SK-MEL-5 (cell line): ENCODE results near the gene LIME1. TPM values are rescaled to one million over a fixed set of nuclear protein-coding genes. Genes with fewer than 3 reads are reported as not detected.

Experiments
- DNase-seq: peaks from one replicate; pipeline ENCODE4 v3.0.0-alpha.2; 2016; ENCODE audit warnings: low read depth, low spot score
- in situ Hi-C: cut with HindIII; loops from 2 replicates; pipeline ENCODE4 v1.10.0; 2016; ENCODE audit warnings: low sequenced_read_pairs, high pct_unique_total_duplicates, low pct_unique_long_range_greater_than_20kb
- polyA plus RNA-seq, 2 experiments: library from polyadenylated mRNA; depleted of rRNA; stranded (reverse); fragments of >200 nt; gene quantifications; 2 replicates each; pipeline ENCODE4 v1.2.3, GENCODE V29; 2015
- total RNA-seq: library from RNA; depleted of rRNA; stranded (reverse); fragments of >200 nt; shearing (Covaris generic); gene quantifications from 2 replicates; pipeline ENCODE4 v1.2.3, GENCODE V29; 2014; rRNA removed

Gene LIME1, protein sequence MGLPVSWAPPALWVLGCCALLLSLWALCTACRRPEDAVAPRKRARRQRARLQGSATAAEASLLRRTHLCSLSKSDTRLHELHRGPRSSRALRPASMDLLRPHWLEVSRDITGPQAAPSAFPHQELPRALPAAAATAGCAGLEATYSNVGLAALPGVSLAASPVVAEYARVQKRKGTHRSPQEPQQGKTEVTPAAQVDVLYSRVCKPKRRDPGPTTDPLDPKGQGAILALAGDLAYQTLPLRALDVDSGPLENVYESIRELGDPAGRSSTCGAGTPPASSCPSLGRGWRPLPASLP
- 2.1 and 3.3 TPM in 2 replicates for total RNA-seq
- polyA plus RNA-seq (2015; cell fraction: cytosol; rRNA removed), result 8.5 and 17.3 TPM in 2 replicates
- polyA plus RNA-seq (2015; cell fraction: nucleus; rRNA removed), result 170 and 207 TPM in 2 replicates

DNA sequence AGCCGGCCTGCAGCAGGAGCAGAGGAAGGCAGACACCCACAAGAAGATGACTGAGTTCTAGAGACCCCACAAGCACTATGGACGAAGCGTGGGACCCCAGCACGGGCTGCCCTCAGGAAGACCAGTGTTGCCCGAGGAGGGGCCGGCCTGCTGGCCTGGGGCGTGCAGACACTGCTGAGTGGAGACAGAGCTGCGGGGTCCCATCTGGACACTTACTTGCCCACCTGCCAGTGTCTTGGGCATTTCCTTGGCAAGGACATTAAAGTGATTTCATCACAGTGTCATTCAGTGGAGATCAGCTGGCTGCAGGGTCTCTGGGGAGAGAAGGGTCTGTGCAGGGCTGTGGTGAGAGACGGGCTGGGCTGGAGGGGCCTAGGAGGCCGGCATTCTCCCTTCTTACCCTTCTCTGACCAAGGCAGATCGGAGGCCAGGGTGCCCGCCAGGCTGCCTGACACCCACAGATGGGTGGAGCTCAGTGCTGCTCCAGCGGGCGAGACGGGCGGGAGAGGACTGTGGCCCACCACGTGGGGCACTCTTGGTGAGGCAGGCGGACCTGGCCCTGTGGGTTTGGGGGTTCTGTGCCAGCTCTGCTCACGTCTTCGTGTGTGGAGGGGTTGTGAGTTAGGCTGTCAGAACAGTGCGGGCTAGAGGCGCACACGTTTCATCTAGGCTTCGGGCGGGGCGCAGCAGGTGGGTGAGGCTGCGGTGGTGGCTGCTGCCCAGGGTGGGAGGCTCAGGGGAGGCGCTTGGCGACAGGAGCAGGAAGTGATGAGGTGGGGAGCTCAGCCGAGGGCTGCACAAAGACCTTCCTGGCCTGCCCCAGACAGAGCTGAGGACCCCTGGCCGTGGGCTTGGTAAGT lies at the start of gene LIME1:
Gene LIME1 (plus strand): TSS at position 806 of the 860 bp plus-strand sequence. CDS start 886 bp downstream, outside the sequence.
- in situ Hi-C loops, result no loop called here
- no peak for DNase-seq

DNA sequence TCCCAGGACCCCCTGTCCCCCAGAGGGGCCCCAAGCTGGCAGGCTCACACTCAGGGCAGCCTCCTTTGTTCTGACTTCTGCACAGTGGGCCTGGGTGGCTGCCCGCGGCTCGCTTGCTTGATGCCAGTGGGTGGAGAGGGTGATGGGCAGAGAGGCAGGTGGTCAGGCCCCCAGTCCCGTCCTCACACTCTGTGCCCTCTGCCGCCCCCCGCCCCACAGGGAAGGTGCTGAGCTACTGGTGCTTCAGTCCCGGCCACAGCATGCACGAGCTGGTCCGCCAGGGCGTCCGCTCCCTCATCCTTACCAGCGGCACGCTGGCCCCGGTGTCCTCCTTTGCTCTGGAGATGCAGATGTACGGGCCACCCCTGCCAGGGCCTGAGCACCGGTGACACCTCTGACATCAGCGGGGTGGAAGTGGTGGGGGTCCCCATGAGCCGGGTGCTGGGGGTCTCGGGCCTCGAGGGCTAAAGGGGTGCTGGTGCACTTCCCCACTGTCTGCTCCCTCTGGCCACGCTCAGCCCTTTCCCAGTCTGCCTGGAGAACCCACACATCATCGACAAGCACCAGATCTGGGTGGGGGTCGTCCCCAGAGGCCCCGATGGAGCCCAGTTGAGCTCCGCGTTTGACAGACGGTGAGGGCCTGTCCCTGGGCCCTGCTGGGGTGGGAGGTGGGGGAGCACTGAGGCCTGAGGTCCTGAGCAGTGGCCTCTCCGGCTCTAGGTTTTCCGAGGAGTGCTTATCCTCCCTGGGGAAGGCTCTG lies 48.9 kb upstream of the LIME1 start:
- no peak for DNase-seq
- in situ Hi-C loops, result no loop called here

DNA sequence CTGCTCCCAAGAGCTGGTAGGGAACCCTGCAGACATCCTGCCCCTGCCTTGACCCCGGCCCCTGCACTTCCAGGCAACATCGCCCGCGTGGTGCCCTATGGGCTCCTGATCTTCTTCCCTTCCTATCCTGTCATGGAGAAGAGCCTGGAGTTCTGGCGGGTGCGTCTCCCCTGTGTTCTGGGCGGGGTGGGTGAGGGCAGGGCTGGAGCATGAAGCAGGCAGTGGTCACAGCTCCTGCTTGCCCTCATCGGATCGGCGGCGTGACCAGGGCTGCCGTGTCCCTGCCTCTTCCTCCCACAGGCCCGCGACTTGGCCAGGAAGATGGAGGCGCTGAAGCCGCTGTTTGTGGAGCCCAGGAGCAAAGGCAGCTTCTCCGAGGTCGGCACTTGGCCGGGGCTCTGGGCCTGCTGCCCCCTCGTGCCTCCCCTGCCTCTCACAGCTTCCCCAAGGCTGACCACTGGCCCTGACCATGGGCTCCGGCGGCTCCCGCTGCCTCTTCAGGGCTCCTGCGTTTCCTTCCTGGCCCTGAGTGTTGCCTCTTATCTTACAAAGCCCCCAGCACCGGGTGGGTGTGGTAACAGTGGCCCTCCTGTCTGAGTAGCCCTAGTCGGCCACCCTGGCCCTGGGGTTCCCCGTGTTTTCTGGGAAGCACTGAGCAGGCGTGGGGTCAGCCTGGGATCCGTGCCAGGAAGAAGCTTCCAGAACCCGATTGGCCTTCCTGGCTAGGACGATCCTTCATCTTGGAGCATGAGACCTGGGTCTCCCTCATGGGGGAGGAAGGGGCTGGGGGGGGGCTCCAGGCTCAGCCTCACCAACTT lies 48.0 kb upstream of the LIME1 start:
- no peak for DNase-seq
- in situ Hi-C loops, result no loop called here

DNA sequence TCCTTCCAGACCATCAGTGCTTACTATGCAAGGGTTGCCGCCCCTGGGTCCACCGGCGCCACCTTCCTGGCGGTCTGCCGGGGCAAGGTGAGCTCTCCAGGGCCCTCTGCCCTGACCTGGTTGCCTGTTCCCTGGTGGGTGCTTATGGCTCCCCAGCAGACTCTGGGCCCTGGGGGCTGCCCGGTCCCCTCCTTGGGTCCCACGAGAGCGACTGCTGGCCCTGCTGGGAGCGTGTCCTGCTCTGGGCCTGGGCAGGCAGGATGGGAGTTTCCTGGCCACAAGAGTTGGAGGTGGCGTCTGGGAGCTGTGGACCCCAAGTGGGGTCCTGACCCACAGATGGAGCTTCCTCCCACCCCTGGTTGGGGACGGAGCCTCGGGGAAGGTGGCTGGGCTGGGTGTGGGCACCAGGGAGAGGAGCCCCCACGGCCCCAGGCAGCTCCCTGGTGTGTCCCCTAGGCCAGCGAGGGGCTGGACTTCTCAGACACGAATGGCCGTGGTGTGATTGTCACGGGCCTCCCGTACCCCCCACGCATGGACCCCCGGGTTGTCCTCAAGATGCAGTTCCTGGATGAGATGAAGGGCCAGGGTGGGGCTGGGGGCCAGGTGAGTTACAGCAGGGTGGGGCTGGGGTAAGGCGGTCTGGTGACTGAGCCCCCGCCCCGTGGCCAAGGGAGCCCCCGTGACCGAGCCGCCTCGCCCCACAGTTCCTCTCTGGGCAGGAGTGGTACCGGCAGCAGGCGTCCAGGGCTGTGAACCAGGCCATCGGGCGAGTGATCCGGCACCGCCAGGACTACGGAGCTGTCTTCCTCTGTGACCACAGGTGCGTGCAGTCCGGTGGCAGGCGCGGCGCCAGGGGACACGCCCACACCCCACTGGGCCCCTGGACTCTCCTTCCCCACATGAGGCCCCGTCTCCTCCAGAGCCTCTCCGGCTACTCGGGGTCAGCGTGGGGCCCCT lies 47.1 kb upstream of the LIME1 start:
- DNase-seq, result no peak
- in situ Hi-C loops, result no loop called here

DNA sequence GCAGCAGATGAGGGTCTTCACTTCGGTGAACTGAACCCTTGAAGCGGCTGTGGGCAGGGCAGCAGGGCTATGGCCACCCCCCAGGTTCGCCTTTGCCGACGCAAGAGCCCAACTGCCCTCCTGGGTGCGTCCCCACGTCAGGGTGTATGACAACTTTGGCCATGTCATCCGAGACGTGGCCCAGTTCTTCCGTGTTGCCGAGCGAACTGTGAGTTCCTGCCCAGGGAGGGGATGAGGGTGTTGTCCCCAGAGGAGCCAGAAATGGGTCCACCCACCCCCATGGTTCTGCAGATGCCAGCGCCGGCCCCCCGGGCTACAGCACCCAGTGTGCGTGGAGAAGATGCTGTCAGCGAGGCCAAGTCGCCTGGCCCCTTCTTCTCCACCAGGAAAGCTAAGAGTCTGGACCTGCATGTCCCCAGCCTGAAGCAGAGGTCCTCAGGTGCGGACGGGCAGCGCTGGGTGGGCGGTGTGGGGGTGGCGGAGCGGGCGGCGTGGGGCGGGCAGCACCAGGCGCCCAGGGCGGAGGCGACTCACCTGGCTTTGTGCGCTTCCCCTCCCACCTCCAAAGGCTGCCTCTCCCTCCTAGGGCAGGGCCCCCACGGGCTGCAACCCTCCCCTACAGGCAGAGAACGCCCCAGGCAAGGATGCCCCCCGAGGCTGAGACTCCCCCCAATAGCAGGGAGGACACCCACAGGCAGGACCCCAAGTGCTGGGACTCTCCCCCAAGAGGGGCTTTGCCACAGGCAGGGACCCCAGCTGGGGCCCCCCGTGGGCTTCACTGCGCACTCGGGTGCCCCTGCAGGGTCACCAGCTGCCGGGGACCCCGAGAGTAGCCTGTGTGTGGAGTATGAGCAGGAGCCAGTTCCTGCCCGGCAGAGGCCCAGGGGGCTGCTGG lies 46.2 kb upstream of the LIME1 start:
- no peak for DNase-seq
- in situ Hi-C loops, result no loop called here

DNA sequence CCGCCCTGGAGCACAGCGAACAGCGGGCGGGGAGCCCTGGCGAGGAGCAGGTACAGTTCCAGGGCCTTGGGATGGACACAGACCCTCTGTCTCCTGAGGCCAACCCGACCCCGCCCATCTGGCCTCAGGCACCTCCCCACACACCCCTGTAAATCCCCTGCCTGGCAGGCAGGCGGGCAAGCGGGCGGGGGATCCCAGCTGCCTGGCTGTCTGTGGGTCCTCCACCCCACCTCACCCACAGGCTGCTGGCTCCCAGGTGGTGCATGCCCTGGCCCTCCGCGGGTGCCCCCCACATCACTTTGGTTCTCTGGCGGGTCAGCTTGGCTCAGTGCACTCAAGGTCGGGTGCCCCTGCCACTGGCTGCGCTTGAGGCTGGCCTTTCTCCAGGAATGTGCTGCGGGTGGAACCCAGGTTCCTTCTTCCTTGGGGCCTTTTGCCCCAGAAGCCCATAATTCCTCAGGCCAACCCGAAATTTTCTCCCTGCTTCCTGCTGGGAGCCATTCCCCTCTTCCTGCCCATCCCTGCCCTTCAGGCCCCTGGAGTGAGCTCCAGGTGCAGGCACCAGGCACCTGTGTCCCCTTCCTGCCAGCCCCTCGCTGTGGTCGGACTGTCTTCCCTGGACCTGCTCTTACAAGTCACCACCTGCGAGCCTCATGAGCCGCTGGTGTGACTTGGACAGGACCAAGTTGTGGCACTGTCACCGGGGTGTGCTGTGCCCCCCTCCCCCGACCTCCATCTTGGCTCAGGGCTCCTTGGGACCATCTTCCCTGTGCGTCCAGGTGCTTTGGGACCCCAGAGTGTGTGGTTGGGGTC lies 45.4 kb upstream of the LIME1 start:
- DNase-seq, result no peak
- in situ Hi-C loops, result no loop called here

DNA sequence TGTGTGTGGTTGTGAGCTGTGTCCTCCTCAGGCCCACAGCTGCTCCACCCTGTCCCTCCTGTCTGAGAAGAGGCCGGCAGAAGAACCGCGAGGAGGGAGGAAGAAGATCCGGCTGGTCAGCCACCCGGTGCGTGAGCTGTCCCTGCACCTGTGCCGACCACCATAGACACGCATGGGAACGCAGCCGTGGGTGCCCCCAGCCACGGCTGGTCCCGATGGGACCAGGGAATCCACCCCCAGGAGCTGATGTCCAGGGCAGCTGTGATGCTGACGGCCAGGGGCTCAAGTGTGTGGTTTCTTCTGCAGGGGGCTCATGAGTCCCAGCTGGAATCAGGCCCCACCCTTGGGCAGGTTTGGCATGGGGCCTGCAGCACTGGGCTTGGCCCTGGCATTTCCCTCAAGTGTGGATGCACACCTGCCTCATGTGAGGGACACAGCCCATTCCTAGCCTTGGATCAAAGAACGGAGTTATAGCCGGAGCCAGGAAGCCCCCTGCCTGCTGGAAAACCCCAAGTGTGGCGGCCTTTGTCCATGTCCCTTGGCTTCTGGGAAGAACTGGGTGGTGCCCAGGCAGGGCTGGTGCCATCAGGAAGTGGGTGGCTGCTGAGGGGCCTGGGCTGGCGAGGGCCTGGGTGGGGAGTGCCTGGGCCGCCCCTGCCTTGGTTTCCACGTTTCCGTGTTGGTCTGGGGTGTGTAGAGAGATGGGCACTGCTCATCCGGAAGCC lies 44.6 kb upstream of the LIME1 start:
- in situ Hi-C loops, result no loop called here
- DNase-seq, result no peak

DNA sequence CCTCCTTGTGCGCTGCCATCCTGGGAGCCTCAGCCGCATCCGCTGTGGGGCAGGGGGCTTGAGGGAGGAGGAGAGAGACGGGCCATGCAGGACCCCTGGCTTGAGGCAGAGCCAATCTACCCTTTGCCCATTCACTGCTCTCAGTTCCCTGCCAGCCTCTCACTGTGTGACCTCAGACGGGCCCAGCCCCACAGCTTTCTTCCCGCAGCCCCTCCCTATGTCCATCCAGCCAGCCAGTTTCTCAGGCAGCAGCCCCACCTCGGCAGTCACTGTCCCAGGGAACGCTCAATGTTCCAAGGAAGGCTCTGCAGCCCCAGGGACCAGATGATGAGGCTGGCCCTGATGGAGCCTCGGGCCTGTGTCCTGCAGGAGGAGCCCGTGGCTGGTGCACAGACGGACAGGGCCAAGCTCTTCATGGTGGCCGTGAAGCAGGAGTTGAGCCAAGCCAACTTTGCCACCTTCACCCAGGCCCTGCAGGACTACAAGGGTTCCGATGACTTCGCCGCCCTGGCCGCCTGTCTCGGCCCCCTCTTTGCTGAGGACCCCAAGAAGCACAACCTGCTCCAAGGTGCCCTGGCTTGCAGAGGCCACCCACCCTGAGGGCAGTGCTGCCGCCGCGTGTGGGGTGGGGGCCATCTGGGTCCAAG lies 43.9 kb upstream of the LIME1 start:
- DNase-seq, result peak; percentile 34
- in situ Hi-C loops, result no loop called here

DNA sequence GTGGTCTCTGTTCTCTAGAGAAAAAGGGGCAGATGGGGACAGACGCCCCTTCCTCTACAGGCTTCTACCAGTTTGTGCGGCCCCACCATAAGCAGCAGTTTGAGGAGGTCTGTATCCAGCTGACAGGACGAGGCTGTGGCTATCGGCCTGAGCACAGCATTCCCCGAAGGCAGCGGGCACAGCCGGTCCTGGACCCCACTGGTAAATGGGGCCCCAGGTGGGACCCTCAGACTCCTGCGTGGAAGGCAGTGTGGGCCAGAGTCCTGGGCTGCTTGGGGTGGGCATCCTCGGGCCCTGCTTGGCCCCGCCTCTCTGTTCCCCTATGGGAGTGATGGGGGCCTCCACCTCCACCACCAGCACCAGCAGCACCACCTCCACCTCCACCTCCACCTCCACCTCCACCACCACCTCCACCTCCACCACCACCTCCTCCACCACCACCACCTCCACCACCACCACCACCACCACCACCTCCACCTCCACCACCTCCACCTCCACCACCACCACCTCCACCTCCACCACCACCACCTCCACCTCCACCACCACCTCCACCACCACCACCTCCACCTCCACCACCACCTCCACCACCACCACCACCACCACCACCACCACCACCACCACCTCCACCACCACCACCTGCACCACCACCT lies 43.3 kb upstream of the LIME1 start:
- DNase-seq, result no peak
- in situ Hi-C loops, result no loop called here

DNA sequence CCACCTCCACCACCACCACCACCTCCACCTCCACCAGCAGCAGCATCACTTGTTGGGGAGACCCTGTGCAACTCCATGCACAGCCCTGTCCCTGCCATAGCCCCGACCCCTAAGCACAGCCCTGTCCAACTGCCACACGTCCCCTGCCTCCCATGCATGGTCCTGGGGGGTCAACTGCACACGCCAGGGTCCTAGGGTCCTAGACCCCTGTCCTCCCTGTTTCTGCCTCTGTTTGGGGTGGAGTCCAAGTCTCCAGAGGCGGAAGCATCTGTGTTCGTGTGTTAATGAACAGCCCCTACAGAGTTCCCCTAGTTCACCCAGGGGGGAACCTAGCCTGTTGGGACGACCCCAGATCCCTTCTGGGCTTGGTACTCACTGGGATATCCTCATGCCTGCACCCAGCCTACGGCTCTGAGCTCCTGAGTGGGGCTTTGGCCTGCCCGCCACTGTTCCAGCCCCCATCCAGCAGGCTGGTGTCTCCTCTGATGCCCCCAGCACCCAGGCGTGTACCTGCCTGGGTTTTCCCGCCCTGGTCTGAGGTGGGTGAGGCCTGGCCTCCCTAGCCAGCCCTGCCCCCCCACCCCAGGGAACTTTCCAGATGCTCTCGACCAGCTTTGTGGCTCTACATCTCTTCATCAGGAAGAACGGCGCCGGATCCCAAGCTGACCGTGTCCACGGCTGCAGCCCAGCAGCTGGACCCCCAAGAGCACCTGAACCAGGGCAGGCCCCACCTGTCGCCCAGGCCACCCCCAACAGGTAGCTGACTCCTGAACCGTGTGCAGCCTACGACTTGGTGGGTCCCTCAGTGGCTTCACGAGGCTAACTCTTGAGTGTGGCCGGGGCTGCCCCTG lies 42.5 kb upstream of the LIME1 start:
- in situ Hi-C loops, result no loop called here
- no peak for DNase-seq

DNA sequence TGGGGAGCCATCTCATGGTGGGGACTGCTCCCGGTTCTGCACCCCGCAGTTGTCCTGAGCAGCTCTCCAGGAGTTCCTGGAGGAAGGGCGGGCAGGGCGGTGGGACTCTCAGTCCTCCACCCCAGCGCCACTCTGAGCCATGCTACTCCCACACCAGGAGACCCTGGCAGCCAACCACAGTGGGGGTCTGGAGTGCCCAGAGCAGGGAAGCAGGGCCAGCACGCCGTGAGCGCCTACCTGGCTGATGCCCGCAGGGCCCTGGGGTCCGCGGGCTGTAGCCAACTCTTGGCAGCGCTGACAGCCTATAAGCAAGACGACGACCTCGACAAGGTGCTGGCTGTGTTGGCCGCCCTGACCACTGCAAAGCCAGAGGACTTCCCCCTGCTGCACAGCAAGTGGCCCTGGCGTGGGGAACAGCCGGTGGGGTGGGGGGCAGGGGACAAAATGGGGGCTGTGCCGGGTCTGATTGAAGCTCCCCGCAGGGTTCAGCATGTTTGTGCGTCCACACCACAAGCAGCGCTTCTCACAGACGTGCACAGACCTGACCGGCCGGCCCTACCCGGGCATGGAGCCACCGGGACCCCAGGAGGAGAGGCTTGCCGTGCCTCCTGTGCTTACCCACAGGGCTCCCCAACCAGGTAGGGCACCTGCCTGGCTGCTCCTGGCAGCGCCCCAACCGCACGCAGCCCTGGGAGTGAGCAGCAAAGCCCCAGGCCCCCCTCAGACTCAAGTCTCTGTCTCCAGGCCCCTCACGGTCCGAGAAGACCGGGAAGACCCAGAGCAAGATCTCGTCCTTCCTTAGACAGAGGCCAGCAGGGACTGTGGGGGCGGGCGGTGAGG lies 41.7 kb upstream of the LIME1 start:
- no peak for DNase-seq
- in situ Hi-C loops, result no loop called here
